ENCODE data around the gene LSMEM2. TPM values are rescaled to one million over a fixed set of nuclear protein-coding genes. Genes with fewer than 3 reads are reported as not detected.
A peak's percentile ranks its signal among the peaks of the same experiment; 100 is the strongest.

The LSMEM2 gene
- total and polyA plus RNA-seq, 2 of the 8 experiments (the other 6 are each of a cell fraction or from before 2014, with no cell fraction given), result 0.58 to 0.68 TPM

GRCh38 chr3:50270422-50271224, 8.3 kb upstream of the LSMEM2 start:
- Histone ChIP-seq H3K79me2 (ENCODE audit: control insufficient read depth in 1 of 2, insufficient read depth in 2 of 2, low read length in 2 of 2) (no peaks in the 10 kb centered on the region), H4K5ac (ENCODE audit: insufficient read length, low read depth, low read length) (no peak overlapping the region), H3K23me2 (ENCODE audit: low read depth, low read length) (peaks cover 4% of the 10 kb centered on the region; the same call in 1 of the 2 replicates), H3K27me3 (replicated peaks in 1 of 4; ENCODE audit: control insufficient read depth in 3 of 4, extremely low read depth in 1 of 4, insufficient read depth in 3 of 4, low read length in 3 of 4) (peaks cover 18 to 31% (median 26%) of the 10 kb centered on the region in 4 experiments), H2BK120ac (replicated peaks; ENCODE audit: low read depth, low read length) (no peak overlapping the region), H2AFZ (ENCODE audit: low read length) (no peak overlapping the region), H3K4ac (replicated peaks; ENCODE audit: insufficient read length, low read depth, low read length) (peak overlapping the region; percentile 6), H4K20me1 (replicated peaks in 1 of 2; ENCODE audit: control insufficient read depth in 1 of 2, insufficient read depth in 2 of 2, low read length in 2 of 2) (peaks cover 0 to 1% of the 10 kb centered on the region in 2 experiments), H4K91ac (replicated peaks; ENCODE audit: insufficient read length, low read length) (no peak overlapping the region), H3K9me3 (ENCODE audit: insufficient read depth in 2 of 2, low read depth in 1 of 2, low read length in 1 of 2) (no peaks in the 10 kb centered on the region), H3K79me1 (ENCODE audit: low read depth, low read length) (no peaks in the 10 kb centered on the region), H3K56ac (replicated peaks; ENCODE audit: insufficient read length, low read depth, low read length) (no peak overlapping the region), H3K4me2 (ENCODE audit: insufficient read depth in 1 of 2, low read depth in 2 of 2, low read length in 2 of 2) (no peak overlapping the region), H2BK5ac (ENCODE audit: low read depth, low read length) (peak overlapping the region; percentile 39; the same call in 1 of the 2 replicates), H3K9ac (replicated peaks in 1 of 4; ENCODE audit: extremely low read depth in 1 of 4, low read depth in 3 of 4, low read length in 3 of 4) (no peak overlapping the region), H3K4me3 (ENCODE audit: extremely low read depth in 1 of 4, insufficient read depth in 2 of 4, low read depth in 3 of 4, low read length in 4 of 4) (no peak overlapping the region), H2AK5ac (ENCODE audit: low read depth, low read length) (no peak overlapping the region; the same call in none of the 2 replicates), H3K4me1 (replicated peaks in 1 of 4; ENCODE audit: control insufficient read depth in 3 of 4, insufficient read depth in 4 of 4, low read length in 3 of 4) (peaks cover 0 to 42% (median 33%) of the 10 kb centered on the region in 4 experiments; a peak in 6 of 7 replicates), H3K18ac (ENCODE audit: extremely low read depth, low read length) (no peak overlapping the region), H3K36me3 (ENCODE audit: control insufficient read depth in 2 of 4, insufficient read depth in 4 of 4, low read length in 3 of 4) (no peaks in the 10 kb centered on the region), H3K23ac (ENCODE audit: insufficient read length) (no peak overlapping the region), H2BK12ac (ENCODE audit: low read depth, low read length) (0 out of 2 replicates have a peak overlapping the region, but pooled peaks have one; percentile 55), H3K27ac (ENCODE audit: low read depth, low read length) (no peak overlapping the region), H2BK15ac (ENCODE audit: low read length) (peak overlapping the region; percentile 40; the same call in 1 of the 2 replicates), H2BK20ac (ENCODE audit: low read length) (0 out of 2 replicates have a peak overlapping the region, but pooled peaks have one; percentile 61), H3K14ac (ENCODE audit: insufficient read length) (no peak overlapping the region), H4K8ac (ENCODE audit: extremely low read depth, insufficient read depth, low read length) (no peak overlapping the region; the same call in 1 of the 2 replicates)
- ChIA-PET CTCF (ENCODE audit: partially characterized antibody) (interaction anchor here (0.5 to 53.5 kb wide), 8 partner anchors 9 to 1522 kb away, joined by 3 to 2149 read pairs (median 26); partner anchors contain the start of genes GNAI2 and SLC38A3), POLR2A (ENCODE audit: partially characterized antibody) (interaction anchor here (1.5 to 4.4 kb wide), 3 partner anchors 11 to 24 kb away, joined by 5 to 35 read pairs (median 6); partner anchors contain the start of gene IFRD2)
- DNase-seq (ENCODE audit: low read depth in 1 of 2, low spot score in 2 of 2), result no peak
- 86% methylated on average over 19 of the region's 19 CpGs; no CpG with 5 or more reads in 1 of the 2 experiments for WGBS, 2 experiments (ENCODE audit: extremely low coverage in 1 of 2, insufficient coverage in 1 of 2, insufficient read length in 1 of 2, insufficient replicate concordance in 2 of 2, low coverage in 1 of 2, low lambda C conversion rate in 2 of 2, missing lambda C conversion rate in 1 of 2)
- FAIRE-seq, result no peak
- no peak for TF ChIP-seq TCF12 (IDR thresholded peaks at IDR 0.05; ENCODE audit: low read depth, low read length)
- no peak for TF ChIP-seq SAP30 (IDR thresholded peaks at IDR 0.05; ENCODE audit: insufficient read depth, insufficient replicate concordance, low read length)
